GM21723 (cell line): ENCODE data around the gene FAM118B.
"Not testable (repeated sequence)": the region's sequence is repeated elsewhere in the genome, so short reads cannot be mapped to it uniquely, and the experiment has no call there.

Experiments used
- ATAC-seq: cut with Tn5 transposase; IDR thresholded peaks from one replicate; pipeline ENCODE4 v1.9.1; 2021; ENCODE audit warnings: mild to moderate bottlenecking, moderate library complexity; ENCODE audit not compliant: unreplicated experiment

Gene FAM118B

DNA sequence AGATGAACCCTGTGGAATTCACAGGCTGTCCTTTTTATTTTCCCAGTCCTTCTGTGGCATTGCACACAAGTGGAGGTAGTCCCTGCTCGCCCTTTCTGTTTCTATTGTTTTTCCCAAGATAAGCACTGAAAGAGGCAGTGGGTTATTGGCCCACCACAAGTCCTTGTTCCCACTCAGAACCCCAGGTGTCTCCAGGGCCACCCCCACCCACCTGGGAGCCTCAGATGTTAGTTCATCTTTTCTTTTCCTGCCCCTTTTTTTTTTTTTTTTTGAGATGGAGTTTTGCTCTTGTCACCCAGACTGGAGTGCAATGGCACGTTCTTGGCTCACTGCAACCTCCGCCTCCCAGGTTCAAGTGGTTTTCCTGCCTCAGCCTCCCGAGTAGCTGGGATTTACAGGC is 97.2 kb downstream of the FAM118B start:
- not testable (repeated sequence) for ATAC-seq

DNA sequence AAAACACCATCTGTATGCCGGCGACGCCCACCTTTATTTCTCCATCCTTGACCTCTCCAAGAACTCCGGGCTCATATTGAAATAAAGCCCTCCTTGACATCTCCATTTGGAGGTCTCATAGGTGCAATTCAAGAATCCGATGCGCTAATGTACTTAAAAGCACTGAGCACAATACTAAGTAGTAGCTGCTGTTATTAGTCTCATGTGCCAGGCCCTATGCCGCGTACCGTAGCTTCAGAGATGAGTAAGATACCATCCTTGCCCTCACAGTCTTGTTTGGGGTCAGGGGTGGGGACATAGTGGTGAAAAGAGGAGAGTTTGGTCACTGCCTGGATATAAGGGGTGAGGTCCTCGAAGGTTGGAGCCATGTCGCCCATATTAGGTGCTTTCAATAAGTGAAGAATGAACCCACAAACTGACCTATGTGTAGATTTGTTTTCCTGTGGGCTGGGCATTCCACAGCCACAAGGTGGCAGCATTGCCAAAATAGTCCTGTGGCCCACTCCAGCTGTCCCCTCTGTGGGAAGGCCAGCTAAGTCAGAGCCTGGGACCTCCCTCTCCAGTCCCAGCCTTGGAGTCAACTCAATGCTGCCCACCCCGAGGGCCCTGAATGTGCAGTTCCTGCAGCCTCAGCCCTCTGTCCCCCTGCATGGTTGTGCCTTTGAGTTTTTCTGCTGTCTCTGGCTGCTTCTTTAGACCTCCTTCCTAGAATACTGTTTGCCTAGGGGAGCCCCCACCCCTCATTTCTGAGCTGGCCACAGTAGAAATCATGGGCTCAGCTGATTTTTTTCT is 98.8 kb downstream of the FAM118B start:
- ATAC-seq: peak; percentile 50

DNA sequence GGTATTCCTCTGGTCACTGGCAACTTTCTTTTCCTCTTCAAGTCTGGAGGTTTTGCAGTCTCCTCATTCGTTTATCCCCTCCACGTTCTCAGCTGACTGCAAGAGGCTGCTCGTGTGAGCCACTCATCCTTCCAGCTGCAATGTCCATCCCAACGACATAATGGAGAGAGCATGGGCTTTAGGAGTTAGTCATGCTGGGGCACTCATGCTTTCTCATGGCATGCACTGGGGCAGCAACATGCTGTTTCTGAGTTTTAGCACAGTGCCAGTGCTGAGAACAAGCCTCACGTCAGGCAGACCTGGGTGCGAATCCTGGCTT is 99.4 kb downstream of the FAM118B start:
- no peak for ATAC-seq

DNA sequence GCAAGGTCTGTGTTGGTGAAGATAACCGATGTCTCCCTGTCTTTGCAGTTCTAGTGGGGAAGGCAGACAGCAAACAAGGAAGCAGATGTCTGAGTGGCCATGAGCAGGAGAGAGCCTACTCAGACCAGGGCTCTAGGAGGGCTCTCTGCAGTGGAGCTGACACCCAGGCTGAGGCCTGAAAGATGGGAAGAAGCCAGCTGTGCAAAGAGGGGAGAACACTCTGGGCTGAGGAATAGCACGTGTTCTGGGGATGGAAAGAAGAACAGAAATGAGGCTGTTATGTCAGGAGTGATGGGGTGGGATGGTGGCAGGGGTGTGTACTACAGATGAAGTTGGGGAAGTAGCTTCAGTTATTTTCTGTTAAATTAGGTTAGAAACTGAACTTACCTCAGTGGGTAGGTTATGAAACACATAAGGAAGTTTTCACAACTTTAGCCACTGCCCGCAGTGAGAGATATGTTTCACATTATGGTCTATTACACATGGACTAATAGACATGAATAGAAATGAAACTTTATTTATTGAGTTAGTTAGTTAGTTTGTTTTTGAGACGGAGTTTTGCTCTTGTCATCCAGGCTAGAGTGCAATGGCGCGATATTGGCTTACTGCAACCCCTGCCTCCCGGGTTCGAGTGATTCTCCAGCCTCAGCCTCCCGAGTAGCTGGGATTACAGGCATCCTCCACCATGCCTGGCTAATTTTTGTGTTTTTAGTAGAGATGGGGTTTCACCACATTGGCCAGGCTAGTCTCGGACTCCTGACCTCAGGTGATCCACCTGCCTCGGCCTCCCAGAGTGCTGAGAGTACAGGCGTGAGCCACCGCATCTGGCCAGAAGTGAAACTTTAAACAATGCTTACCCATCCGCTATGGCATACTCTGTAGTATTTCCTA is 100.1 kb downstream of the FAM118B start:
- ATAC-seq: peak; percentile 76
